CMK (cell line): ENCODE measurements around the gene PODXL.
A peak's percentile ranks its signal among the peaks of the same experiment; 100 is the strongest.

Source experiments
- DNase-seq: peaks from one replicate; pipeline ENCODE4 v3.0.0-alpha.2; 2010; ENCODE audit warnings: low read depth

PODXL gene

GRCh38 chr7:131556053-131556908 is at the start of gene PODXL:
Gene PODXL, minus strand, starts transcription at chr7:131556628. Its CDS starts 269 bp downstream, at chr7:131556359.
- DNase-seq: peak; percentile 27

- no peak for DNase-seq
Measured at GRCh38 chr7:131605280-131605878, 49.0 kb upstream of the PODXL start.

- DNase-seq: no peak
Measured at GRCh38 chr7:131604841-131605279, 48.4 kb upstream of the PODXL start.

GRCh38 chr7:131603932-131604331 is 47.5 kb upstream of the PODXL start:
- no peak for DNase-seq

- no peak for DNase-seq
Measured at GRCh38 chr7:131602994-131603372, 46.6 kb upstream of the PODXL start.

GRCh38 chr7:131602304-131602993 is 46.0 kb upstream of the PODXL start:
- DNase-seq: no peak

- DNase-seq: no peak
Measured at GRCh38 chr7:131600085-131600881, 43.9 kb upstream of the PODXL start.

- DNase-seq: no peak
Measured at GRCh38 chr7:131596785-131597184, 40.4 kb upstream of the PODXL start.

- no peak for DNase-seq
Measured at GRCh38 chr7:131595699-131596098, 39.3 kb upstream of the PODXL start.

- no peak for DNase-seq
Measured at GRCh38 chr7:131591687-131592319, 35.4 kb upstream of the PODXL start.

GRCh38 chr7:131587315-131587923 is 31.0 kb upstream of the PODXL start:
- DNase-seq: no peak

GRCh38 chr7:131586759-131587158 is 30.3 kb upstream of the PODXL start:
- no peak for DNase-seq

- peak; percentile 52 for DNase-seq
Measured at GRCh38 chr7:131586259-131586658, 29.8 kb upstream of the PODXL start.

GRCh38 chr7:131583430-131583829 is 27.0 kb upstream of the PODXL start:
- no peak for DNase-seq

- no peak for DNase-seq
Measured at GRCh38 chr7:131581241-131582051, 25.0 kb upstream of the PODXL start.

GRCh38 chr7:131578602-131579001 is 22.2 kb upstream of the PODXL start:
- no peak for DNase-seq

- no peak for DNase-seq
Measured at GRCh38 chr7:131574741-131575140, 18.3 kb upstream of the PODXL start.

- DNase-seq: no peak
Measured at GRCh38 chr7:131570401-131570800, 14.0 kb upstream of the PODXL start.

- no peak for DNase-seq
Measured at GRCh38 chr7:131568970-131569369, 12.5 kb upstream of the PODXL start.

GRCh38 chr7:131568510-131568909 is 12.1 kb upstream of the PODXL start:
- no peak for DNase-seq
